Measurements from ENCODE around the gene CHI3L2. TPM values are rescaled to one million over a fixed set of nuclear protein-coding genes. Genes with fewer than 3 reads are reported as not detected.

The CHI3L2 gene
- total and polyA plus RNA-seq, 2 of the 4 experiments (the other 2 are of a cell fraction): 0.18 to 0.19 TPM

DNA sequence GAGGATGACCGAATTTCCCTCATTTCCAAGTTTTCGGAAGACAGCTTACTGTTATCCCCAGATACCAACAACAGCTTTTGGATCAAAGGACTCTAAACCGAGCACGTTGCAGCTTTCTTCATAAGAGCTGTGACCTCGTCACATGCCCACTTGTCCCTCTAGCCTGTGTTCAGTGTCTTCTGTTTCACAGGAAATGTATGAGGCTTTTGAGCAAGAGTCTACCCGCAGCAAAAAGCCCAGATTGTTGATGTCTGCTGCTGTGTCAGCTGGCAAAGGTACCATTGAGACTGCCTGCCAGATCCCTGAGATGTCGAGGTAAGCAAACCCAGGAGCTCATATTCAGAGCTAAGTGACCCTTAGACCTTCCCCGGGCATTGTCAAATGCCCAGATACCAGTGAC, 24.1 kb downstream of the CHI3L2 start:
- intact Hi-C loops (cut with micrococcal nuclease): loop anchor here (10.0 kb wide), 1 partner anchor 773 kb away; no protein-coding TSS in a partner anchor
- CTCF ChIA-PET: no interaction called here

More for the DNA sequence above, 24.1 kb downstream of the CHI3L2 start:
- no peak overlapping the region for H2AK5ac ChIP-seq (ENCODE audit: low read depth, low read length)
- no peak overlapping the region for H2BK120ac ChIP-seq (ENCODE audit: low read depth, low read length)
- H3K14ac ChIP-seq (replicated peaks; ENCODE audit: low read depth, low read length): no peak overlapping the region
- POLR2A ChIA-PET (ENCODE audit: unreplicated experiment): no interaction called here
- no peak overlapping the region for H3K56ac ChIP-seq (ENCODE audit: extremely low read depth, insufficient read depth, low read length)
- dilution Hi-C loops (cut with HindIII; ENCODE audit: low sequenced_read_pairs, unreplicated experiment) (no loop called here), in situ Hi-C loops (cut with MboI; ENCODE audit: low sequenced_read_pairs) (no loop called here)
- 53% methylated on average over 3 of the region's 8 CpGs; no CpG with 5 or more reads in 1 of the 2 experiments for WGBS, 2 experiments (ENCODE audit: extremely low coverage in 2 of 2, insufficient read length in 1 of 2)
- no peaks in the 10 kb centered on the region for H3K79me1 ChIP-seq (ENCODE audit: low read depth in 1 of 2, low read length in 2 of 2)
- no peaks in the 10 kb centered on the region for H3K9me3 ChIP-seq (ENCODE audit: control insufficient read depth, insufficient read depth, low read length)
- H3K18ac ChIP-seq (ENCODE audit: low read depth, low read length): no peak overlapping the region
- no peak for DNase-seq
- no peak overlapping the region for H2BK5ac ChIP-seq (ENCODE audit: low read depth, low read length, poor library complexity, severe bottlenecking)
- H3K4me3 ChIP-seq (ENCODE audit: insufficient read depth, low read depth, low read length): no peak overlapping the region
- no peak overlapping the region for H2AFZ ChIP-seq (replicated peaks; ENCODE audit: low read length, poor library complexity)
- H3K9ac ChIP-seq (ENCODE audit: low read depth, low read length): no peak overlapping the region
- H3K9me1 ChIP-seq (ENCODE audit: insufficient read depth, low read length): no peaks in the 10 kb centered on the region
- no peak overlapping the region for H3K23ac ChIP-seq (ENCODE audit: low read depth, low read length)
- H3K36me3 ChIP-seq (ENCODE audit: control insufficient read depth, insufficient read depth, low read length): no peaks in the 10 kb centered on the region
- H3K27ac ChIP-seq (ENCODE audit: insufficient read depth, low read length): no peak overlapping the region
- peaks cover 20% of the 10 kb centered on the region for H3K27me3 ChIP-seq (ENCODE audit: control insufficient read depth, insufficient read depth, low read length)
- no peak overlapping the region for H3K4me2 ChIP-seq (ENCODE audit: low read depth, low read length)
- BruUV-seq (replicated peaks): no TSS peak
- H2BK20ac ChIP-seq (ENCODE audit: low read depth, low read length): no peak overlapping the region
- no peak overlapping the region for H2BK15ac ChIP-seq (ENCODE audit: low read depth, low read length)
- H4K5ac ChIP-seq (ENCODE audit: low read depth, low read length): no peak overlapping the region
- H3K4me1 ChIP-seq (ENCODE audit: control insufficient read depth, insufficient read depth, low read length): no peaks in the 10 kb centered on the region
- ATAC-seq (ENCODE audit: low read depth): no peak
- H4K8ac ChIP-seq (ENCODE audit: low read depth in 2 of 2, low read length in 2 of 2): no peak overlapping the region
- no peak overlapping the region for H3K4ac ChIP-seq (ENCODE audit: low read depth, low read length)
- no peak overlapping the region for H4K91ac ChIP-seq (ENCODE audit: insufficient read depth, low read depth, low read length)
- no peaks in the 10 kb centered on the region for H4K20me1 ChIP-seq (ENCODE audit: insufficient read depth, low read length)
- TF ChIP-seq RFX5 (IDR thresholded peaks at IDR 0.05; ENCODE audit: low read depth, low read length) (no peak), SMC3 (IDR thresholded peaks at IDR 0.05; ENCODE audit: low read depth, low read length) (no peak), POLR2A (IDR thresholded peaks at IDR 0.05; ENCODE audit: low read depth, low read length) (no peak), RCOR1 (IDR thresholded peaks at IDR 0.05; ENCODE audit: insufficient replicate concordance, low read length) (no peak), RAD21 (IDR thresholded peaks at IDR 0.05; ENCODE audit: low read length) (no peak), CEBPB (IDR thresholded peaks at IDR 0.05; ENCODE audit: low read depth, low read length) (no peak), BHLHE40 (IDR thresholded peaks at IDR 0.05; ENCODE audit: low read depth, low read length) (no peak), NFE2L2 (IDR thresholded peaks at IDR 0.05; ENCODE audit: low read depth, low read length) (no peak), FOS (IDR thresholded peaks at IDR 0.05; ENCODE audit: low read depth, low read length) (no peak), MAZ (IDR thresholded peaks at IDR 0.05; ENCODE audit: borderline replicate concordance, low read depth, low read length) (no peak), CHD1 (IDR thresholded peaks at IDR 0.05; ENCODE audit: low read depth, low read length) (no peak), MXI1 (IDR thresholded peaks at IDR 0.05; ENCODE audit: borderline replicate concordance, low read depth, low read length) (no peak)
- TF ChIP-seq, protein P1, sequence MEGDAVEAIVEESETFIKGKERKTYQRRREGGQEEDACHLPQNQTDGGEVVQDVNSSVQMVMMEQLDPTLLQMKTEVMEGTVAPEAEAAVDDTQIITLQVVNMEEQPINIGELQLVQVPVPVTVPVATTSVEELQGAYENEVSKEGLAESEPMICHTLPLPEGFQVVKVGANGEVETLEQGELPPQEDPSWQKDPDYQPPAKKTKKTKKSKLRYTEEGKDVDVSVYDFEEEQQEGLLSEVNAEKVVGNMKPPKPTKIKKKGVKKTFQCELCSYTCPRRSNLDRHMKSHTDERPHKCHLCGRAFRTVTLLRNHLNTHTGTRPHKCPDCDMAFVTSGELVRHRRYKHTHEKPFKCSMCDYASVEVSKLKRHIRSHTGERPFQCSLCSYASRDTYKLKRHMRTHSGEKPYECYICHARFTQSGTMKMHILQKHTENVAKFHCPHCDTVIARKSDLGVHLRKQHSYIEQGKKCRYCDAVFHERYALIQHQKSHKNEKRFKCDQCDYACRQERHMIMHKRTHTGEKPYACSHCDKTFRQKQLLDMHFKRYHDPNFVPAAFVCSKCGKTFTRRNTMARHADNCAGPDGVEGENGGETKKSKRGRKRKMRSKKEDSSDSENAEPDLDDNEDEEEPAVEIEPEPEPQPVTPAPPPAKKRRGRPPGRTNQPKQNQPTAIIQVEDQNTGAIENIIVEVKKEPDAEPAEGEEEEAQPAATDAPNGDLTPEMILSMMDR (conservative IDR thresholded peaks at IDR 0.05; ENCODE audit: low read depth, low read length): no peak
- TF ChIP-seq, protein P2, sequence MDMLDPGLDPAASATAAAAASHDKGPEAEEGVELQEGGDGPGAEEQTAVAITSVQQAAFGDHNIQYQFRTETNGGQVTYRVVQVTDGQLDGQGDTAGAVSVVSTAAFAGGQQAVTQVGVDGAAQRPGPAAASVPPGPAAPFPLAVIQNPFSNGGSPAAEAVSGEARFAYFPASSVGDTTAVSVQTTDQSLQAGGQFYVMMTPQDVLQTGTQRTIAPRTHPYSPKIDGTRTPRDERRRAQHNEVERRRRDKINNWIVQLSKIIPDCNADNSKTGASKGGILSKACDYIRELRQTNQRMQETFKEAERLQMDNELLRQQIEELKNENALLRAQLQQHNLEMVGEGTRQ (IDR thresholded peaks at IDR 0.05; ENCODE audit: low read depth, low read length): no peak
- TF ChIP-seq, protein P3, sequence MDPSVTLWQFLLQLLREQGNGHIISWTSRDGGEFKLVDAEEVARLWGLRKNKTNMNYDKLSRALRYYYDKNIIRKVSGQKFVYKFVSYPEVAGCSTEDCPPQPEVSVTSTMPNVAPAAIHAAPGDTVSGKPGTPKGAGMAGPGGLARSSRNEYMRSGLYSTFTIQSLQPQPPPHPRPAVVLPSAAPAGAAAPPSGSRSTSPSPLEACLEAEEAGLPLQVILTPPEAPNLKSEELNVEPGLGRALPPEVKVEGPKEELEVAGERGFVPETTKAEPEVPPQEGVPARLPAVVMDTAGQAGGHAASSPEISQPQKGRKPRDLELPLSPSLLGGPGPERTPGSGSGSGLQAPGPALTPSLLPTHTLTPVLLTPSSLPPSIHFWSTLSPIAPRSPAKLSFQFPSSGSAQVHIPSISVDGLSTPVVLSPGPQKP (IDR thresholded peaks at IDR 0.05; ENCODE audit: borderline replicate concordance, low read depth, low read length): no peak
- no peak overlapping the region for H2AK9ac ChIP-seq (replicated peaks; ENCODE audit: low read depth, low read length, poor library complexity)
